Testis (tissue), 3 donors: ENCODE measurements around the gene HNRNPC. TPM values are rescaled to one million over a fixed set of nuclear protein-coding genes. Genes with fewer than 3 reads are reported as not detected.

Experiments used
- DNase-seq: peaks from one replicate; pipeline ENCODE4 v3.0.0-alpha.2; 2019
- H3K27ac ChIP-seq, 2 donors: fragments of 200-600 bp; sonication (generic); one replicate each; pipeline ENCODE4 v1.5.1; 2019
- H3K27me3 ChIP-seq: fragments of 200-600 bp; sonication (generic); one replicate; pipeline ENCODE4 v1.5.1; 2019
- H3K36me3 ChIP-seq: fragments of 200-600 bp; sonication (generic); one replicate; pipeline ENCODE4 v1.5.1; 2017; ENCODE audit warnings: low read depth; ENCODE audit errors: missing control alignments
- H3K4me1 ChIP-seq: fragments of 200-600 bp; sonication (generic); one replicate; pipeline ENCODE4 v1.5.1; 2019
- H3K4me3 ChIP-seq, 2 donors: fragments of 200-600 bp; sonication (generic); one replicate each; pipeline ENCODE4 v1.5.1; 2017 to 2019
- H3K9me3 ChIP-seq: fragments of 200-600 bp; sonication (generic); one replicate; pipeline ENCODE4 v1.5.1; 2017
- POLR2A ChIP-seq: fragments of 450-650 bp; IDR thresholded peaks from one replicate; pipeline ENCODE4 v1.6.1; 2017; ENCODE audit warnings: antibody characterized with exemption, mild to moderate bottlenecking, moderate library complexity
- WGBS, 2 donors: methylation state at CpG; one replicate each; pipeline ENCODE4 v1.1.5; 2018; 5-methylcytosine and 5-hydroxymethylcytosine counted together
- intact Hi-C: fragments of 100-400 bp; cut with DNase I; formaldehyde crosslinking; loops from one replicate; pipeline ENCODE4 v1.15.1; 2023; ENCODE audit warnings: low total_unique reads
- polyA plus RNA-seq: library from polyadenylated mRNA; stranded (reverse); fragments of 350-450 nt; fragmentation: Illumina TruSeq; extraction: RNeasy Lipid Tissue Mini Kit (QIAGEN cat#74804); gene quantifications from one replicate; pipeline ENCODE4 v1.2.3, GENCODE V29; 2014; ENCODE audit warnings: low read depth, low replicate concordance; ENCODE audit not compliant: insufficient read depth
- total RNA-seq, 2 donors: library from RNA; depleted of rRNA; stranded (reverse); fragments of >200 nt; gene quantifications; one replicate each; pipeline ENCODE4 v1.2.3, GENCODE V29; 2016
- TF ChIP-seq, protein P1 (sequence below), 3 experiments: fragments of 450-650 bp in 2 of 3; fragments of 200-600 bp in 1 of 3; sonication (generic) in 1 of 3; IDR thresholded peaks; one replicate each; pipeline ENCODE4 v1.5.1; 2016 to 2019; ENCODE audit warnings: antibody characterized with exemption in 3 of 3, mild to moderate bottlenecking in 2 of 3, moderate library complexity in 1 of 3

HNRNPC gene
- total and polyA plus RNA-seq, 3 donors from 2014 or later, result 317 to 443 (median 399) TPM

DNA sequence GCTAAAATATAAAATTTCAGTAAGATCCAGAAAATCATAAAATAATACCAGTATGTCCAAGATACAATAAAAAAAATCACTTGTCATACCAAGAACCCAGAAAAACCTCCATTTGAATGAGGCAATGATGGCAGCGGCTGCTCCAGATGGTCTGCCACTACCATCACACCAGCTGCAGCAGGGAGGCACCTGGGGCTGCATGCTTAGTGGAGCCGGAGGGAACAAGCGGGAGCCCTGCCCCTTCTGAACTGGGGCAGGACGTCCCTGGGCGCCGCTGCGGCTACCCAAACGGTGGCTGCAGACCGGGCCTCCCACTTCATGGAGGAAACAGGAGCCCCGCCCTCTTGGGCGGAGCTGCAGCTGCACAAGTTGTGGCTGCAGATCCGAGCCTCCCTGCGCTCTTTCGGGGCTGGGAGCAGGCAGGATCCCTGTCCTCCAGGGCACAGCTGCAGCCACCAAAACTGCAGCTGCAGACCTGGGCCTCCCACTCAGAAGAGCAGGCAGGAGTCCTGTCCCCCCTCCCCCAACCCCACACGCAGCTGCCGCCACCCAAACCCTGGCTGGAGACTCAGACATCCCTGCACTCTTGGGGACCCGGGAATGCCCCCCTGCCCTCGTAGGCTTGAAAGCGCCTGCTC lies 77.3 kb downstream of the HNRNPC start:
- Histone ChIP-seq H3K27ac (no peak overlapping the region), H3K36me3 (no peaks in the 10 kb centered on the region), H3K9me3 (no peaks in the 10 kb centered on the region), H3K27me3 (no peaks in the 10 kb centered on the region), H3K4me1 (no peaks in the 10 kb centered on the region), H3K4me3 (peak overlapping the region in 1 of 2 donors; percentile 12)
- TF ChIP-seq, protein P1, sequence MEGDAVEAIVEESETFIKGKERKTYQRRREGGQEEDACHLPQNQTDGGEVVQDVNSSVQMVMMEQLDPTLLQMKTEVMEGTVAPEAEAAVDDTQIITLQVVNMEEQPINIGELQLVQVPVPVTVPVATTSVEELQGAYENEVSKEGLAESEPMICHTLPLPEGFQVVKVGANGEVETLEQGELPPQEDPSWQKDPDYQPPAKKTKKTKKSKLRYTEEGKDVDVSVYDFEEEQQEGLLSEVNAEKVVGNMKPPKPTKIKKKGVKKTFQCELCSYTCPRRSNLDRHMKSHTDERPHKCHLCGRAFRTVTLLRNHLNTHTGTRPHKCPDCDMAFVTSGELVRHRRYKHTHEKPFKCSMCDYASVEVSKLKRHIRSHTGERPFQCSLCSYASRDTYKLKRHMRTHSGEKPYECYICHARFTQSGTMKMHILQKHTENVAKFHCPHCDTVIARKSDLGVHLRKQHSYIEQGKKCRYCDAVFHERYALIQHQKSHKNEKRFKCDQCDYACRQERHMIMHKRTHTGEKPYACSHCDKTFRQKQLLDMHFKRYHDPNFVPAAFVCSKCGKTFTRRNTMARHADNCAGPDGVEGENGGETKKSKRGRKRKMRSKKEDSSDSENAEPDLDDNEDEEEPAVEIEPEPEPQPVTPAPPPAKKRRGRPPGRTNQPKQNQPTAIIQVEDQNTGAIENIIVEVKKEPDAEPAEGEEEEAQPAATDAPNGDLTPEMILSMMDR (IDR thresholded peaks at IDR 0.05), result no peak
- TF ChIP-seq POLR2A, result no peak
- peak; percentile 76 for DNase-seq
- intact Hi-C loops, result no loop called here
- WGBS, 2 donors, result 4 to 7% methylated on average over 9 to 18 of the region's 19 CpGs

DNA sequence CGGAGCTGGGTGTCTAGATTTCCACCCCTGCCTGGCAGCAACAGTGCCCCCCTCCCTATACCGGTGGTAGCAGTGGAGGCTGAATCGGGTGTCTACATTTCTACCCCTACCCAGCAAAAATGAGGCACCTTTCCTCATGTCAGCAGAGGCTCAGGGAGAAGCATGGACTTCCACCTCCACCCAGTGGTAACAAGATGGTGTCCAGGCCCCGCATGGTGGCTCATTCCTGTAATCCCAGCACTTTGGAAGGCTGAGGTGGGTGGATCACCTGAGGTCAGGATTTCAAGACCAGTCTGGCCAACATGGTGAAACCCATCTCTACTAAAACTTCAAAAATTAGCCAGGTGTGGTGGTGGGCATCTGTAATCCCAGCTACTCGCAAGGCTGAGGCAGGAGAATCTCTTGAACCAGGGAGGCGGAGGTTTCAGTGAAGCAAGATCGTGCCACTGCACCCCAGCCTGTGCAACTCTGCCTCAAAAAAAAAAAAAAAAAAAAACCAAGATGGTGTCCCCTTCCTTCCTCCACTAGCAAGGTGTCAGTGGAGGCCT lies 77.9 kb downstream of the HNRNPC start:
- DNase-seq, result no peak
- 66 to 75% methylated on average over 7 of the region's 7 CpGs for WGBS, 2 donors
- Histone ChIP-seq H3K4me3 (no peak overlapping the region), H3K27ac (no peak overlapping the region), H3K9me3 (no peaks in the 10 kb centered on the region), H3K27me3 (no peaks in the 10 kb centered on the region), H3K4me1 (no peaks in the 10 kb centered on the region), H3K36me3 (no peaks in the 10 kb centered on the region)
- TF ChIP-seq, protein P1 (IDR thresholded peaks at IDR 0.05), result no peak
- no peak for TF ChIP-seq POLR2A
- intact Hi-C loops, result no loop called here

DNA sequence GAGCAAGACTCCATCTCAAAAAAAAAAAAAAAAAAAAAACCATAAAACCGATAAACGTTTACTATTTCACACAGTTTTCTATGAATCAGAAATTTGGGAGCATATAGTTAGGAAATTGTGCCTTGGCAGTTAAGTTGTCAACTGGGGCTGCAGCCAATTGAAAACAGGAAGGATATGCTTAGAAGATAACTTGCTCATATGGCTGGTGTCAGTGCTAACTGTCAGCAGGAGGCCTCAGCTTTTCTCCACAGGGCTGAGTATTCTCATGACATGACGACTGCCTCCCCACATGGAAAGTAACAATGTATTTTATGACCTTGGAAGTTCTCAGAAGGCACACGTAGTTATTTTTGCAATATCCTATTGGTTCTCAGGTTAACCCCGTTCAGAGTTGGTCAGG lies 83.8 kb downstream of the HNRNPC start:
- TF ChIP-seq POLR2A, result no peak
- TF ChIP-seq, protein P1 (IDR thresholded peaks at IDR 0.05), result no peak
- Histone ChIP-seq H3K36me3 (no peaks in the 10 kb centered on the region), H3K4me1 (peaks cover 8% of the 10 kb centered on the region), H3K27me3 (no peaks in the 10 kb centered on the region), H3K4me3 (no peak overlapping the region), H3K27ac (peak overlapping the region; percentile 11 to 71), H3K9me3 (no peaks in the 10 kb centered on the region)
- 41 to 43% methylated on average over 5 of the region's 5 CpGs for WGBS, 2 donors
- peak; percentile 57 for DNase-seq
- intact Hi-C loops, result no loop called here

DNA sequence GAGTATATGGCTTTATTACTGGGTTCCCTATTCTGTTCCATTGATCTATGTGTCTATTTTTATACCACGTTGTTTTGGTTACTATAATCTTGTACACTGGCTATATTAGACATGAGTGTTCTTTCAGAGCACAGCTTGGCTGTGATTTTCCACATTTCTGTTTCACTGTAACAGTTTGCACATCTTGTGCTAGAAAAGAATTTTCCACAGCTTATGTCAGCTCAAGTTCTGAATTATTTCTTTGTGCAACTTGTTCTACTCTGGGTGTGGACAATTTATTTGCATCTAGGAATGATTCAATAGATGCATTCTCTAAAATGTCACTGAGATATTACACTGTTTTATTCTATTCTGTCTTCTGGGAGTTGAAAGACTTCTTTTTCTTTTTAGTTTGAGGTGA lies 85.0 kb downstream of the HNRNPC start:
- Histone ChIP-seq H3K36me3 (no peaks in the 10 kb centered on the region), H3K9me3 (no peaks in the 10 kb centered on the region), H3K27me3 (no peaks in the 10 kb centered on the region), H3K4me3 (no peak overlapping the region), H3K4me1 (peaks cover 8% of the 10 kb centered on the region), H3K27ac (peak overlapping the region; percentile 71 to 76)
- no peak for DNase-seq
- TF ChIP-seq POLR2A, result no peak
- TF ChIP-seq, protein P1 (IDR thresholded peaks at IDR 0.05), result no peak
- intact Hi-C loops, result no loop called here
- 25 to 27% methylated on average over 1 of the region's 1 CpG for WGBS, 2 donors

DNA sequence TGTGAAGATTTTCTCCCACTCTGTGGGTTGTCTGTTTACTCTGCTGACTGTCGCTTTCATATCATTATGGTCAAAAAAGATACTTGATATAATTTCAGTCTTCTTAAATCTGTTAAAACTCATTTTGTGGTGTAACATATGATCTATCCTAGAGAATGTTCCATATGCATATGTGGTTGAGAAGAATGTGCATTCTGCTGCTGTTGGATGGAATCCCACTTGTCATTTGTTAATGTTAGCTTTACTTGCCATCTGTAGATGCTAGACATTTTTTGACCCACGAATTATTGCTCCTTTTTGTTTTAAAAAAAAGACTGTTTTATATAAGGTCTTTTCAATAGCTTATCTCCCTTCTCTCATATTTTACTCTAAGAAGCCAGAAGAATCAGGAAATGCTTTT lies 87.1 kb downstream of the HNRNPC start:
- Histone ChIP-seq H3K4me3 (no peak overlapping the region), H3K27me3 (no peaks in the 10 kb centered on the region), H3K36me3 (no peaks in the 10 kb centered on the region), H3K9me3 (no peaks in the 10 kb centered on the region), H3K4me1 (peaks cover 8% of the 10 kb centered on the region), H3K27ac (no peak overlapping the region)
- no peak for DNase-seq
- TF ChIP-seq, protein P1 (IDR thresholded peaks at IDR 0.05), result no peak
- no peak for TF ChIP-seq POLR2A
- 59 to 71% methylated on average over 2 of the region's 2 CpGs for WGBS, 2 donors
- intact Hi-C loops, result no loop called here
